ENCODE results near the gene CST9L.

DNA sequence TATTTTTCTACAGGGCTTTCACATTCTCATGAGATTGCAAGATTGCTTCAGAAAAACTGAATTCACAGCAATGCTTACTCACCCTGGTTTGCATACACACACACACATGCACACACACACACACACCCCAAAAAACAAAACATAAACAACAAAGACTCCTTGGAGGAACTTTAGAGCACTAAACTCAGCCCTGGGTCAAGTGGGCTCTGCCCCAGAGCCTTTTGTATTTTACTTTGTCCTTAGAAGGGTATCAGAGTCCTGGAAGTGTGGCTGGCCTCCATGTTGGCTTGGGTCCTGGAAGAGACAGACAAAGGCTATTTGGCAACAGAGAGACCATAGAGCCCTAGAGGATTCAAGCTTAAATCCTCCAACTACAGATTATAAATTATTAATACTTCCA lies 45.4 kb upstream of the CST9L start:
- TF ChIP-seq, protein P1, sequence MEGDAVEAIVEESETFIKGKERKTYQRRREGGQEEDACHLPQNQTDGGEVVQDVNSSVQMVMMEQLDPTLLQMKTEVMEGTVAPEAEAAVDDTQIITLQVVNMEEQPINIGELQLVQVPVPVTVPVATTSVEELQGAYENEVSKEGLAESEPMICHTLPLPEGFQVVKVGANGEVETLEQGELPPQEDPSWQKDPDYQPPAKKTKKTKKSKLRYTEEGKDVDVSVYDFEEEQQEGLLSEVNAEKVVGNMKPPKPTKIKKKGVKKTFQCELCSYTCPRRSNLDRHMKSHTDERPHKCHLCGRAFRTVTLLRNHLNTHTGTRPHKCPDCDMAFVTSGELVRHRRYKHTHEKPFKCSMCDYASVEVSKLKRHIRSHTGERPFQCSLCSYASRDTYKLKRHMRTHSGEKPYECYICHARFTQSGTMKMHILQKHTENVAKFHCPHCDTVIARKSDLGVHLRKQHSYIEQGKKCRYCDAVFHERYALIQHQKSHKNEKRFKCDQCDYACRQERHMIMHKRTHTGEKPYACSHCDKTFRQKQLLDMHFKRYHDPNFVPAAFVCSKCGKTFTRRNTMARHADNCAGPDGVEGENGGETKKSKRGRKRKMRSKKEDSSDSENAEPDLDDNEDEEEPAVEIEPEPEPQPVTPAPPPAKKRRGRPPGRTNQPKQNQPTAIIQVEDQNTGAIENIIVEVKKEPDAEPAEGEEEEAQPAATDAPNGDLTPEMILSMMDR (IDR thresholded peaks at IDR 0.05) = no peak
- TF ChIP-seq POLR2A (IDR thresholded peaks at IDR 0.05) = no peak

Measured in heart left ventricle (tissue), 13 donors.